CD14-positive monocyte (primary cell): ENCODE measurements around the gene AGPAT3. TPM values are rescaled to one million over a fixed set of nuclear protein-coding genes. Genes with fewer than 3 reads are reported as not detected.
A peak's percentile ranks its signal among the peaks of the same experiment; 100 is the strongest.

Experiments
- DNase-seq, 3 donors: peaks; one replicate each; pipeline ENCODE4 v3.0.0-alpha.2; 2011 to 2022
- H2AFZ ChIP-seq: 2 replicates; pipeline ENCODE4 v1.6.0; 2012; ENCODE audit warnings: mild to moderate bottlenecking, low read depth, low read length, inconsistent platforms; ENCODE audit not compliant: insufficient read depth, poor library complexity, severe bottlenecking
- H3K27ac ChIP-seq, 2 donors: 1 replicate in 1 of 2; 2 replicates in 1 of 2; pipeline ENCODE4 v1.5.1; 2012 to 2013; ENCODE audit warnings: low read length in 2 of 2, control low read depth in 1 of 2, inconsistent platforms in 1 of 2, low read depth in 1 of 2, mild to moderate bottlenecking in 1 of 2
- H3K27me3 ChIP-seq, 2 donors: one replicate each; pipeline versions ENCODE4 v1.6.0 to v1.6.1; 2011 to 2013; ENCODE audit warnings: low read length in 2 of 2; ENCODE audit not compliant: control insufficient read depth in 2 of 2, insufficient read depth in 2 of 2
- H3K36me3 ChIP-seq, 2 donors: replicated peaks in 1 of 2; 1 replicate in 1 of 2; 2 replicates in 1 of 2; pipeline versions ENCODE4 v1.5.1 to v1.6.1; 2012 to 2013; ENCODE audit warnings: low read length in 2 of 2, control low read depth in 1 of 2, inconsistent platforms in 1 of 2, mild to moderate bottlenecking in 1 of 2; ENCODE audit not compliant: insufficient read depth in 2 of 2, control insufficient read depth in 1 of 2
- H3K4me1 ChIP-seq, 2 donors: 1 replicate in 1 of 2; 2 replicates in 1 of 2; pipeline versions ENCODE4 v1.5.1 to v1.6.1; 2012 to 2013; ENCODE audit warnings: low read length in 2 of 2, control low read depth in 1 of 2, inconsistent platforms in 1 of 2, mild to moderate bottlenecking in 1 of 2, moderate library complexity in 1 of 2; ENCODE audit not compliant: insufficient read depth in 2 of 2, control insufficient read depth in 1 of 2
- H3K4me2 ChIP-seq: replicated peaks from 2 replicates; pipeline ENCODE3; 2012; ENCODE audit warnings: low read length, moderate library complexity, mild to moderate bottlenecking; ENCODE audit not compliant: poor library complexity, severe bottlenecking; ENCODE audit errors: extremely low read depth
- H3K4me3 ChIP-seq, 3 experiments: fragments of 200-600 bp in 1 of 3; sonication (generic) in 1 of 3; replicated peaks in 1 of 3; 1 replicate in 2 of 3; 2 replicates in 1 of 3; pipeline ENCODE4 v1.5.1; 2011 to 2013; ENCODE audit warnings: low read length in 3 of 3, mild to moderate bottlenecking in 3 of 3, control low read depth in 2 of 3, low read depth in 2 of 3, inconsistent platforms in 1 of 3, moderate library complexity in 1 of 3
- H3K79me2 ChIP-seq: 2 replicates; pipeline ENCODE4 v1.6.0; 2012; ENCODE audit warnings: mild to moderate bottlenecking, control low read depth, inconsistent platforms, low read length, moderate library complexity; ENCODE audit not compliant: insufficient read depth
- H3K9ac ChIP-seq: 2 replicates; pipeline ENCODE4 v1.6.0; 2017; ENCODE audit warnings: low read length, mild to moderate bottlenecking; ENCODE audit not compliant: insufficient read depth, poor library complexity, severe bottlenecking
- H3K9me3 ChIP-seq, 2 donors: replicated peaks in 1 of 2; 1 replicate in 1 of 2; 2 replicates in 1 of 2; pipeline versions ENCODE4 v1.5.1 to v1.6.1; 2012 to 2013; ENCODE audit warnings: low read length in 2 of 2, control low read depth in 1 of 2; ENCODE audit not compliant: control insufficient read depth in 1 of 2, insufficient read depth in 1 of 2
- H4K20me1 ChIP-seq: 2 replicates; pipeline ENCODE4 v1.6.0; 2012; ENCODE audit warnings: mild to moderate bottlenecking, low read length, control low read depth, moderate library complexity; ENCODE audit not compliant: insufficient read depth
- H3K27ac Mint-ChIP-seq, 7 donors: one replicate each; pipeline ENCODE4 v1.8.0; 2020; ENCODE audit warnings: mild to moderate bottlenecking in 7 of 7, mixed read lengths in 7 of 7, moderate library complexity in 6 of 7, inconsistent platforms in 2 of 7
- H3K27me3 Mint-ChIP-seq, 3 donors: one replicate each; pipeline ENCODE4 v1.8.0; 2021 to 2022; ENCODE audit warnings: low read depth in 3 of 3, mild to moderate bottlenecking in 3 of 3, mixed read lengths in 3 of 3, moderate library complexity in 3 of 3, inconsistent platforms in 1 of 3
- H3K36me3 Mint-ChIP-seq, 2 donors: one replicate each; pipeline ENCODE4 v1.8.0; 2020; ENCODE audit warnings: mixed read lengths in 2 of 2, inconsistent platforms in 1 of 2, mild to moderate bottlenecking in 1 of 2
- H3K4me1 Mint-ChIP-seq: one replicate; pipeline ENCODE4 v1.8.0; 2020; ENCODE audit warnings: mild to moderate bottlenecking, mixed read lengths
- H3K4me3 Mint-ChIP-seq, 2 donors: one replicate each; pipeline ENCODE4 v1.8.0; 2020; ENCODE audit warnings: mild to moderate bottlenecking in 2 of 2, mixed read lengths in 2 of 2, moderate library complexity in 1 of 2
- H3K9me3 Mint-ChIP-seq, 7 donors: one replicate each; pipeline ENCODE4 v1.8.0; 2020 to 2022; ENCODE audit warnings: mixed read lengths in 7 of 7, mild to moderate bottlenecking in 6 of 7, moderate library complexity in 6 of 7, inconsistent platforms in 2 of 7
- CTCF ChIP-seq: fragments of 200-600 bp; IDR thresholded peaks from one replicate; pipeline ENCODE4 v1.8.0; 2022; ENCODE audit warnings: antibody characterized with exemption, mild to moderate bottlenecking
- WGBS: methylation state at CpG from one replicate; pipeline ENCODE4 v1.1.5; 2013; ENCODE audit warnings: missing lambda C conversion rate; ENCODE audit not compliant: insufficient coverage; 5-methylcytosine and 5-hydroxymethylcytosine counted together
- intact Hi-C, 2 donors: fragments of 100-400 bp; cut with micrococcal nuclease; formaldehyde crosslinking; loops; one replicate each; pipeline versions ENCODE4 v1.15.0 to v1.15.1; 2023
- polyA plus RNA-seq, 3 donors: library from polyadenylated mRNA; depleted of rRNA in 1 of 3; unstranded in 2 of 3; stranded (reverse) in 1 of 3; fragments of 300-500 nt in 2 of 3; fragments of >200 nt in 1 of 3; fragmentation: Illumina TruSeq in 2 of 3; gene quantifications; 1 replicate in 2 of 3; 2 replicates in 1 of 3; pipeline ENCODE4 v1.2.3, GENCODE V29; 2012 to 2021

The AGPAT3 gene
- polyA plus RNA-seq, 3 donors: 24.9 to 49.3 (median 26.2) TPM

DNA sequence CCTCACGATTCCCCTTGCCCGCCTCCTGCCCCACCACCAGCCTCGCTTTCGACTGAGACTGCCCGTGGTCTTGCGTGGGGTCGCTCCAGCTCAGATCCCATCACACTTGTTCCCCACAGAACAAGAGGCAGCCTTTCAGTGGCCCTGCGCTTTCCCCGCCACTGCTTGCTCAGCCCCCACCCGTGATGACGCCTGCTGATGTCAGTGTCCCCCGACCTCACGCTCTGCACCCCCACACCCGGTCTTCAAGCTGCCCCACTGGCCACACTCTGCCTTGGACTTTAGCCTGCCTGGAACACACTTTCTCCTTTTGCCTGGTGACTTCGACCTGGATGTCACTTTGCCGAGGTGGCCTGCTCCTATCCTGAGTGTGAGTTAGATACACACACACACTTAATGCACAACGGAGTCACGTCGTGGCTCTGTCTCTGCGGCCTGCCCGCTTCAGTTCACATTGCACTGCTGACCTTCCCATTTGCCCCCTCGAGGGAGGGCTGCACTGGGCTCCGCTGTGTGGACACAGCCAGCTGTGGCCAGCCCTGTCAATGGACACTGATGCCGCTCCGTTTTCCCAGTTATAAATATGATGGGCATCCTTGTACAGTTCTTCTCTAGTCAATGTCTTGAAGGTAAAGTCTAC is 13.0 kb downstream of the AGPAT3 start:
- H3K4me3 Mint-ChIP-seq: no peak overlapping the region
- TF ChIP-seq CTCF: no peak
- H3K36me3 Mint-ChIP-seq: peaks cover 41 to 73% of the 10 kb centered on the region in 2 donors
- peaks cover 0 to 5% (median 0%) of the 10 kb centered on the region in 3 donors for H3K27me3 Mint-ChIP-seq
- Histone ChIP-seq H3K9me3 (no peaks in the 10 kb centered on the region), H3K4me1 (peaks cover 4% of the 10 kb centered on the region in 2 donors), H3K36me3 (peaks cover 33 to 78% of the 10 kb centered on the region in 2 donors), H3K27ac (no peak overlapping the region), H2AFZ (no peak overlapping the region), H3K4me3 (no peak overlapping the region), H3K9ac (no peak overlapping the region), H3K27me3 (no peaks in the 10 kb centered on the region), H3K4me2 (no peak overlapping the region), H4K20me1 (peaks cover 100% of the 10 kb centered on the region), H3K79me2 (peaks cover 99% of the 10 kb centered on the region)
- intact Hi-C loops: no loop called here
- 98% methylated on average over 23 of the region's 25 CpGs for WGBS
- H3K4me1 Mint-ChIP-seq: peaks cover 24% of the 10 kb centered on the region
- H3K9me3 Mint-ChIP-seq: peaks cover 0 to 1% (median 0%) of the 10 kb centered on the region in 7 donors
- peak overlapping the region in 1 of 7 donors; percentile 28 for H3K27ac Mint-ChIP-seq
- no peak for DNase-seq

DNA sequence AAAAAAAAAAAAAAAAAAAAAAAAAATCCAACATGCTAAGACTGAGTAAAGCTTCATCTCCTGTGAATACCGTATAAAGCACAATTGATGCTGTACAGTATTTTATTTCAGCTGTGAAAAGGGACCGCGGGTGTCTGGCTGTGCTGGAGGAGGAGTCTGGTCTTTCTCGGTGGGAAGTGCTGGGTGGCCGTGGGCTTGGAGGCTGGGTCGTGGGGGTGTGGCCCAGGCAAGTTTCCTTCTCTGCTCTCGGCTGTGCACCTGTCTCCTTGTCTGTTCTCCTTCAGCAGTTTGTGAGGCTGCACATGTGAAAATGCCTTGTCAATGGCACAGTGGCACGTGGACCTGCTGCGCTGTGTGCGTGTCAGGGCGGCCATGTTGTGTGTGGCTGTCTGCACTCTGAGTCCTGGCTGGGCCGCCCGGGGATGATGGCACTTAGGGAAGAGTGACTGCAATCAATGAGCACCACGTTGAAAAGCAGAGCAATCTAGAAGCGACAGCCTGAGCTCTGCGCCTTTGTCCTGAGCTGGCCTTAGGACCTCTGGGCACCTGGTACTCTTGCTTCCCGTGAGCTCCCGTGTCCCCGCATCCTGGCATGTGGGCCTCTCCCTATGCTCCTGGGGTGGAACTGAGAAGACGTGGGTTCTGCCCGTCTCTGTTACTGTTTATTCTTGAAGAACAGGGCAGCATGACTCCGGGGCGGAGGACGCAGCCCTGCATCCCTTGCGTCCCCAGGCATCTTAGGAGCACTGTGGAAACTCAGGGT is 14.5 kb downstream of the AGPAT3 start:
- Histone ChIP-seq H3K9me3 (no peaks in the 10 kb centered on the region), H2AFZ (no peak overlapping the region), H4K20me1 (peaks cover 100% of the 10 kb centered on the region), H3K79me2 (peaks cover 99% of the 10 kb centered on the region), H3K27me3 (no peaks in the 10 kb centered on the region), H3K36me3 (peaks cover 34 to 74% of the 10 kb centered on the region in 2 donors), H3K4me2 (no peak overlapping the region), H3K27ac (no peak overlapping the region), H3K9ac (no peak overlapping the region), H3K4me3 (no peak overlapping the region), H3K4me1 (peaks cover 11 to 12% of the 10 kb centered on the region in 2 donors)
- H3K4me3 Mint-ChIP-seq: no peak overlapping the region
- peaks cover 31% of the 10 kb centered on the region for H3K4me1 Mint-ChIP-seq
- DNase-seq: no peak
- H3K36me3 Mint-ChIP-seq: peaks cover 41 to 66% of the 10 kb centered on the region in 2 donors
- peaks cover 0 to 5% (median 0%) of the 10 kb centered on the region in 3 donors for H3K27me3 Mint-ChIP-seq
- intact Hi-C loops: no loop called here
- 94% methylated on average over 24 of the region's 25 CpGs for WGBS
- peaks cover 0 to 1% (median 0%) of the 10 kb centered on the region in 7 donors for H3K9me3 Mint-ChIP-seq
- TF ChIP-seq CTCF: no peak
- peak overlapping the region in 1 of 7 donors; percentile 48 for H3K27ac Mint-ChIP-seq
